ENCODE measurements around the gene CDK3.
"Not testable (repeated sequence)": the region's sequence is repeated elsewhere in the genome, so short reads cannot be mapped to it uniquely, and the experiment has no call there.

CDK3 gene

GRCh38 chr17:76000755-76001521, at the start of gene CDK3:
Gene CDK3, plus strand, starts transcription at chr17:76000855. Its CDS starts 571 bp downstream, at chr17:76001426.
- no peak for DNase-seq

DNA sequence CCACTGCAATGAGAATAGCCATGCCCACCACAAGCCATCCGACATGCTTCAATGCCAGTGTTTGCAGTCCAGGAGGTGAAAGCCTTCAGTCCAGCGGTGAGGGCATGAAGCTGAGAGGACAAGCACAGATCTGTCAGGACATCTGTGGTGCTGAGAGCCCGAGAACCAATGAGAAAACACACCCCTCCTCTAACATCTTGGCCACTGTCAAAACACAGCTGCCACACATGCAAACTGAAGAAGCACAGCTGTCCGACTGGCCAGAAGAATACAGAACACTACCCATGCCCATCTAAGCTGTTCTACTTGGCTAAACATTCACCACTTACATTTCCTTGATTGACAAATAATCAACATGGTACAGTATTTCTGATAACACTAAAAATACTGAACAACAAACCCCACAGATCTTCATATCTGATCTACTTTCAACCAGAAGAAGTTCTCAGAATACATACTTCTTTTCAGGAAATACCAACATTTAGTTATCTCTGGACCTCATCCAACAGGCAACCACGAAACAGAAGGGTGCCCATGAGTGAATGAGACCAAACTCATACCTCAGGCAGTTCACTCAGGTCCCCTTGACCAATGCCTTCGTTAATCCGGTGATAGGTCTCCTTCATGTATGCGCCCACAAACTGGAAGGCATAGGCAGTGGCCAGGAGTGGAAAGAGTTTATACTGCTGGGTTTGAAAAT, 49.6 kb upstream of the CDK3 start:
- DNase-seq = no peak

- DNase-seq = no peak
Observed at GRCh38 chr17:75959051-75959838, 41.4 kb upstream of the CDK3 start.

DNA sequence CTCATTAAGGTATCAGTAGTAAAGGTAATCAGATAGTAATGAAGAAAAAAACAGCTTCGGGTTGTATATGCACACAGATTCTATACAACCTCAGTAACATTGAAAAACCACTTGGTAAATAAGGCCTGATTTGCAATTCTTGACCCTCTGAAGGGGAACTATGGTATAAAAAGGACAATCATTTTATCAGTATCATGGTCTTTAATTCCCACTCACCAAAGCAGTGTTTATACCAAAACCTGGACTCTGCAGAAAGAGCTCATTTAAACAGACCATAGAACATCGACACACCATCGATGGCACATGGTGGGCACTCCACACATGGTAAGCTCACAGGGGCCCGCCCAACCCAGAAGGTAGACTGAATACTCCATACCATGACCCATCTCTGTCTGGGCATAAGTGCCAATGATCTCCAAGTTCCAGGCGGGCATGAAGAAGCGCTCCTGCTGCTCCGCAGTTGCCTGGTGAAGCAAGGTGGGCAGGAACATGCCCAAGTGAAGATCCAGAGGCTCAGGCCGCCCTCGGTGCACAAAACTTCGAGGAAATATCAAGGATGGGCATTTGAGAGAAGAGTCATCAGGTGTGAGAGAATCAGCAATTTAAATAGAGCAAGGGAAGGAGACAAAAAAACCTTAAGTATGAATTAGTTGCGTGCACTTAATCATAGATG, 40.7 kb upstream of the CDK3 start:
- no peak for DNase-seq

DNA sequence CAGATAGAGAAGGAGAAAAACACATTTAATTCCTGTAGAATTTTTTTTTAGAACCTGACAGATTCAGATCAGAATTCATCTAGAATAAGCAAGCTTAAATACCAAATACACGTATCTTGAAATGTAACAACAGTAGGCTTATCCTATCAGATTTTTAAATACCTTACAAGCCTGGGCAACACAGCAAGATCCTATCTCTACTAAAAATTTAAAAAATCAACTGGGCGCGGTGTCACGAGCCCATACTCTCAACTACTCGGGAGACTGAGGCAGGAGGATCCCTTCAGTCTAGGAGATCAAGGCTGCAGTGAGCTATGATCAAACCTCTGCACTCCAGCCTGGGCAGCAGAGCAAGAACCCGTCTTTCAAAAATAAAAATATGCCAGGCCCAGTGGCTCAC, 35.2 kb upstream of the CDK3 start:
- DNase-seq = no peak

- DNase-seq = not testable (repeated sequence)
Observed at GRCh38 chr17:75969044-75969443, 31.6 kb upstream of the CDK3 start.

- DNase-seq = no peak
Observed at GRCh38 chr17:75970011-75970523, 30.6 kb upstream of the CDK3 start.

- DNase-seq = no peak
Observed at GRCh38 chr17:75970626-75971025, 30.0 kb upstream of the CDK3 start.

DNA sequence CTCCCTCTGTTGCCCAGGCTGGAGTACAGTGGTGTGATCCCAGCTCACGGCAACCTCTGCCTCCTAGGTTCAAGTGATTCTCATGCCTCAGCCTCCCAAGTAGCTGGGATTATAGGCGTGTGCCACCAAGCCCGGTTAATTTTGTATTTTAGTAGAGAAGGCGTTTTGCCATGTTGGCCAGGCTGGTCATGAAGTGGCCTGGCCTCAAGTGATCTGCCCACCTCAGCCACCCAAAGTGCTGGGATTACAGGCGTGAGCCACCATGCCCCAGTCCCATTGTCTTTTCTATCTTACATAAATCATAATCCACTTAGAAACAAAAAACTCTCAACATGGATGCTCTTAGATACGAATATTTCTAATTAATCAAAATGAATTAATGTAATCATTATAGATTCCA, 25.5 kb upstream of the CDK3 start:
- not testable (repeated sequence) for DNase-seq

DNA sequence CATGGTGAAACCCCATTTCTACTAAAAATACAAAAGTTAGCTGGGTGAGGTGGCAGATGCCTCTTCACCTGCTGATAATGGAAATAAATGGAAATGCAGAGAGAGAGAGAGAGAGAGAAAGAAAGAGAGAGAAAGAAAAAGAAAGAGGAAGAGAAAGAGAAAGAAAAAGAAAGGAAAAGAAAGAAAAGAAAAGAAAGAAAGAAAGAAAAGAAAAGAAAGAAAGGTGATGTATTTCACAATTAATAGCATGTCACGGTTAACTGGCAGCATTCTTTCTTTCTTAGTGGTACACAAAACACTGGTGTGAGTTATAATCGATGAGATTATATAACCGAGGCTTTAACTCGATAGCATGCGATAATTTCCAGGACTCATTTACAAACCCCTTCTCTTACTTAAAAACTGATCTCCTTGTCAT, 24.9 kb upstream of the CDK3 start:
- no peak for DNase-seq

DNA sequence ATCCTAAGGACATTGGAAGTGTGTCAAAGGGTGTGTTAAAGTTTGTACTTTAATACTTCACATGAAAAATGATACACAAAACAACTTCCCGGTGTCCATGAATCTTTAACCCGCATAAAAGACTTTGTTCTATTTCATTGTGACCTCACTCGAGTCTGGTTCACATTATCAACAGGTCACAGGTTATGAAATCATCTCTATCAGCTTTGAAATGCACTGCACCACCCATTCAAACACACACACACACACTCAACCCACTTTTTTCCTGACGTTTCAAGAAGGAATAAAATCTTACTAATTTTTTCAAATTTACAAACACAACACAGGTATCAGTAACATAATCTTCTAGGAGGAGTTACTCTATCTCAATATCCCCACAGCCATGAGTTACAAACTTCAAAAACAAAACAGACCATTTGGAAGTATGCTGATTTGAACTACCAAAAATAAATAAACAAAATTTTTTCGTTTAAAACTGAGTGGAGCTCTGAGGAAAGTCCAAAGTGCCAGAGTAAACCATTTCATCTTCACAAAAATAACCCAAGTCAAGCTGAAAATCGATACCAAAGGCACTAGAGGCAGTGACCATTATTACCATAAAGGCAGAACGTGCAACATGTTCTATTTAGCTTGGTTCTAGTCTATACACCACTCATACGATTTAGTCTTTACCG, 24.3 kb upstream of the CDK3 start:
- no peak for DNase-seq

- DNase-seq = peak; percentile 94 to 95
Observed at GRCh38 chr17:75978938-75979704, 21.5 kb upstream of the CDK3 start, which contains the start of the genes ACOX1 and TEN1. Gene ACOX1, minus strand, starts transcription at chr17:75979166. Its CDS starts 93 bp downstream, at chr17:75979073. Gene TEN1, plus strand, starts transcription at chr17:75979240. Its CDS starts 6,953 bp downstream, at chr17:75986193.

DNA sequence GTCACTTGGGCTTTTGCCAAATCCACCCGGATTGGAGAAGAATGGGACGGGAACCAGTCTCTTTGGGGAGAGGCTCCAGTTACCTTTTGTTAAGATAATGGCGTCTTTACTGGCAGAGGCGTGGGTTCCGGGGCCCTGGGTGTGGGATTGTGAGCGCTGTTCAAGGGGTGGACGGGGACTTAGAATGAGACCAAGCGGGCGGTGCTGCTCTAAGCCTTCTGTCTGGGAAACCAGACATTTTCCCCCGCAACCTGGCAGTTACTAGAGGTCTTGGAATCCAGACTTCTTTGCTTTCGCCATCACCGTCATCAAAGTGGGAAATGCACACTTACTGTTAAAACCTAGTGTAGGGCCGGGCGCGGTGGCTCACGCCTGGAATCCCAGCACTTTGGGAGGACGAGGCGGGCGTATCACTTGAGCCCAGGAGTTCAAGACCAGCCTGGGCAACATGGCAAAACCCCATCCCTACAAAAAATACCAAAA, 20.9 kb upstream of the CDK3 start:
- DNase-seq = no peak

GRCh38 chr17:75980188-75981018, 20.3 kb upstream of the CDK3 start:
- DNase-seq = no peak

DNA sequence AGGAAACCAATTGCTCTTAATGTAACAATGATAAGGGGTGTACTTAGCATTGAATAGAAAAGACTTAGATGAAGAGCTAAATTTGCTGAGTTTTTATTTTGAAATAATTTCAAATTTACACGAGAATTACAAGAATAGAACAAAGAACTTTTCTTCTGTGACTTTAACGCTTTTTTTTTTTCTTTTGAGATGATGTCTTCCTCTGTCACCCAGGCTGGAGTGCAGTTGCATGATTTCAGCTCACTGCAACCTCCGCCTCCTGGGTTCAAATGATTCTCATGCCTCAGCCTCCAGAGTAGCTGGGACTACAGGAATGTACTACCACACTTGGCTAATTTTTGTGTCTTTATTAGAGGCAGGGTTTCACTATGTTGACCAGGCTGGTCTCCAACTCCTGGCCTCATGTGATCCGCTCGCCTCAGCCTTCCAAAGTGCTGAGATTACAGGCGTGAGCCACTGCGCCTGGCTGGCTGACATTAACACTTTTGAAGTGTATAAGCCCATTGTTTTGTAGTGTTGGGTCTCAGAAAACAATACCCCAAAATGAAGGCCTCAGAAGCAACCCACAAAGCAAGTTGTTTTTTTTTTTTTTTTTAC, 19.5 kb upstream of the CDK3 start:
- no peak for DNase-seq

DNA sequence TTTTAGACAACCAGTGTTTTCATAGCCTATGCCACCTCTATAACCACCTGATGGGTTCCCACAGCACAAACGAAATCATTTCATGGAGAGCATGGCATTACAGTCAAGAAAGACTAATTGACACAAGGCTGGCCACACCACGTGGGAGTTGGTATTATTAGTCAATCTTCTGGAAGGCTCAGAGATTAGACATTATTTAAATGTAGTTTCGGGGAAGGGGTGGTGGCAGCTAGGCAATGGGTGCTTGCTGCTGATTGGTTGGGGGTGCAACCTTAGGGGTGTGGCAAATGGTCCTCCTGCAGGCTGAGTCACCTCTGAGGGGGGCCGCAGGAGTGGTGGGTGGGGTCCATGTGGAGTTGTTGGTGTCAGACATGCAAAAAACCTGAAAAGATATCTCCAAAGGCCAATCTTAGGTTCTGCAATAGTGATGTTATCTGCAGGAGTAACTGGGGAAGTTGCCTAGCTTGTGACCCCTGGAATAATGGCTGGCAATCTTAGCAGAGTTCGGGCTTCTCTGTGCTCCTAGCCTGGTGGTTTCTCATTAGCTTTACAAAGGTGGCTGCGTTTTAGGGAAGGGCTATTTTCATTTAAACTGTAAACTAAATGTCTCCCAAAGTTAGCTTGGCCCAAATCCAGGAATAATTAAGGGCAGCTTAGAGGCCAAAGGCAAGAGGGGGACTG, 17.0 kb upstream of the CDK3 start:
- no peak for DNase-seq

- no peak for DNase-seq
Observed at GRCh38 chr17:75985986-75986385, 14.7 kb upstream of the CDK3 start.

GRCh38 chr17:75987041-75987440, 13.6 kb upstream of the CDK3 start:
- DNase-seq = no peak

GRCh38 chr17:75991396-75991795, 9.3 kb upstream of the CDK3 start:
- DNase-seq = no peak

Data from activated CD4-positive, alpha-beta T cell treated with anti-CD3 and anti-CD28 coated beads for 4 hours (primary cell).